NOMO-1 treated with DMSO at 0.1 percent for 48 hours (cell line): ENCODE results near the gene AK4.
"Not testable (repeated sequence)": the region's sequence is repeated elsewhere in the genome, so short reads cannot be mapped to it uniquely, and the experiment has no call there.

Experiments
- DNase-seq: peaks from one replicate; lab custom pipeline; 2025; ENCODE audit not compliant: unreplicated experiment; lab: John Stamatoyannopoulos, UW

AK4 gene

DNA sequence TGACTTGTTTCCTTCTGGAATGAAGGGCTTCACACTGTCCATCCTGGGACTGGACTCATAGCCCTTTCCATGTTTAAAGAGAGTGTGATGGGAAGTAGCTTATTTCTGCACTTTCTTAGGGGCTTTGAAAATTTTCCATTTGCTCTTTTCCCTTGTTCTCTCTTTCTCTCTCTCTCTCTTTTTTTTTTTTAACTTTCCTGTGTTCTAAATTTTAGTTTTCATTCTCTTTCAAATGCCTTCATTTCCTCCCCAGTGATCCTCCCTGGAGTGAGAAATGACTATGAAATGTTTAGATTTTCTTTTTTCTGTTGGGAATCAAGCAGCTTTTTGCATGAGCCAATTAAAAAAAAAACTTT is 2.1 kb downstream of the AK4 start:
- no peak for DNase-seq

DNA sequence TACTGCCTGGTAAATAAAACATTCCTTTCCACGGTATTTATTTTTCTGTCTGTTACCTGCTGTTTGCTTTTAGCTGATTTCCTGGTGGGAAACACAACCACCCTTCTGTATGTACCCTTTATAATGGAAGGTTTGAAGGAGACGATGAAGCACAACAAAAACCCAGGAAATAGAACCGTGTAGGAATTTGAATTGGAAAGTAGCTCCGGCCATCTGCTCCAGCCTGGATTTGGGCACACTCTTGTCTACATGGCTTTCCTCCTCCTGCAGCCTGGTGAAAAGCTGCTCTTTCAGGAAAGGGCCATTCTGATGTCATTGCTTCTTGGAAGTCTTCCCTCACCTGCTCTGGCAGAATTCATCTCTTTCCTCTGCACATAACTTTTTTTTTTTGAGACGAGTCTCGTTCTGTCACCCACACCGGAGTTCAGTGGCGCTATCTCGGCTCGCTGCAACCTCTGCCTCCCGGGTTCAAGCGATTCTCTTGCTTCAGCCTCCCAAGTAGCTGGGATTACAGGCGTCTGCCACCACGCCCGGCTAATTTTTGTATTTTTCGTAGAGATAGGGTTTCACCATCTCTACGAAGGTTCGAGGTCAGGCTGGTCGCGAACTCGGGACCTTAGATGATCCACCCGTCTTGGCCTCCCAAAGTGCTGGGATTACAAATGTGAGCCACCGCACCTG is 2.7 kb downstream of the AK4 start:
- no peak for DNase-seq

GRCh38 chr1:65151641-65152040 is 3.6 kb downstream of the AK4 start:
- DNase-seq: no peak

- DNase-seq: no peak
Observed at GRCh38 chr1:65153635-65154034, 5.6 kb downstream of the AK4 start.

DNA sequence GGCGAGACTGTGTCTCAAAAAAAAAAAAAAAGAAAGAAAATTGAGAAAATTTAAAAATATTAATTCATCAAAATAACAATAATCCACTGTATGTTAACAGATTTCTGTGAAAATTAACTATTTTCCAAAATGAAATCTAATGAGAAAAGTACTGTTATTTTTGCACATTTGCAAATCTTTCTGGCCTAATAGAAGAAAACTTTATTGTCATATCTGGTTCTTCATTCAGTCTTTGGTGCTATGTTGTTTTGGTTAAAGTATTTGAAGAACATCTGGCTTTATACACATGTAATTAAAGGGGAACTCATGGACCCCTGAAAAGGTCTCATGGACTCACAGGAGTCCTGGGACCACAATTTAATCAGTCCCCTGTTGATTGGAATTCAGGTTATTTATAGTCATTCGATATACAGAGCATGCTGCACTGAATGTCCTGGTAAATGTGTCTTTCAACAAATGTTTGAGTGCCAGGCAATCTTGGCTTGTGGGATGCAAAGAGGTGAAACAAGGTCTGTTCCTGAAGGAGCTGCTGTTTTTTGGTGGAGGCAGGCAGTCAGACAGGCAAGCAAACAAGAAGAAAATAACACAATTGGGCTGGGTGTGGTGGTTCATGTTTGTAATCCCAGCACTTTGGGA is 9.0 kb downstream of the AK4 start:
- no peak for DNase-seq

- DNase-seq: no peak
Observed at GRCh38 chr1:65157546-65157941, 9.5 kb downstream of the AK4 start.

DNA sequence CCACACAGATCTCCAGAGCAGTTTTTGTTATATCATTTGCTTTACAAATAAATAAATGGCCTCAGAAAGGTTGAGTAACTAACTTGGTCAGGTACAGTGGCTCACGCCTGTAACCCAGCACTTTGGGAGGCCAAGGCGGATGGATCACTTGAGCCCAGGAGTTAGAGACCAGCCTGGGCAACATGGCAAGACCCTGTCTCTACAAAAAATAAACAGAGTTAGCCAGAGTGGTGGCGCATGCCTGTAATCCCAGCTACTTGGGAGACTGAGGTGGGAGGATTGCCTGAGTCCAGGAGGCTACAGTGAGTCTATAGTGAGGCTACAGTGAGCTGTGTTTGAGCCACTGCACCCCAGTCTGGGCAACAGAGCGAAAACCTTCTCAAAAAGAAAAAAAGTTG is 11.3 kb downstream of the AK4 start:
- not testable (repeated sequence) for DNase-seq

- DNase-seq: no peak
Observed at GRCh38 chr1:65159801-65160523, 12.0 kb downstream of the AK4 start.

DNA sequence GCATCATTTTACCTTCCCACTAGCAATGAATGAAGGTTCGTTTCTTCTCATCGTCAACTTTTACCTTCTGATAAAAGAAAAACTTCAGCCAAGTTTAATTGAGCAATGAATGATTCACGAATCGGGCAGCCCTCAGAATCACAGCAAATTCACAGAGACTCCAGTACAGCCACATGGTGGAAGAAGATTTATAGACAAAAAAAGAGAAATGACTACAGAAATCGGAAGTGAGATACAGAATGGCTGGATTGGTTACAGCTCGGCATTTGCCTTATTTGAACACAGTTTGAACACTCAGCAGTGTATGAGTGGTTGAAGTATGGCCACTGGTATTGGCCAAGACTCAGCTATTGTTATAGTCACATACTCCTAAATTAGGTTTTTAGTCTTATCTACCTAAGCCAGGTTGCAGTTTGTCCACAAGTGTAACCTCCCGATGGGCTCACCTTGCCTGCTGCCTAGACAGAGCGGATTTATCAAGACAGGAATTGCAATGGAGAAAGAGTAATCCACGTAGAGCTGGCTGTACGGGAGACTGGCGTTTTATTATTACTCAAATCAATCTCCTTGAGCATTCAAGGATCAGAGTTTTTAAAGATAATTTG is 15.3 kb downstream of the AK4 start:
- DNase-seq: peak; percentile 80

- not testable (repeated sequence) for DNase-seq
Observed at GRCh38 chr1:65164101-65164500, 16.1 kb downstream of the AK4 start.

DNA sequence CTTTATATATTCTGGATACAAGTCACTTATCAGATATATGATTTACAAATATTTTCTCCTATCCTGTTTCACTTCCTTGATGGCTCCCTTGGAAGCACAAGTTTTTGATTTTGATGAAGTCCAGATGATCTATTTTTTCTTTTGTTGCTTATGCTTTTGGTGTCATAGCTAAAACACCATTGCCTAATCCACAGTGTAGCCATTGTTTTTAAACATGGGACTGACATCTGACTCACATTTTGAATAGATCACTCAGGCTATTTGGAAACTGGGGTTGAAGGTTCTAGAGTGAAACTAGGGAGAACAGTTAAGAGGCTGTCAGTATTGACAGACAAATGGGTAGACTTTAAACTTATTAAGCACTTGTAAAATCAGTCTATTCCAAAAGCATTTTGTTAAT is 16.6 kb downstream of the AK4 start:
- peak; percentile 40 for DNase-seq

DNA sequence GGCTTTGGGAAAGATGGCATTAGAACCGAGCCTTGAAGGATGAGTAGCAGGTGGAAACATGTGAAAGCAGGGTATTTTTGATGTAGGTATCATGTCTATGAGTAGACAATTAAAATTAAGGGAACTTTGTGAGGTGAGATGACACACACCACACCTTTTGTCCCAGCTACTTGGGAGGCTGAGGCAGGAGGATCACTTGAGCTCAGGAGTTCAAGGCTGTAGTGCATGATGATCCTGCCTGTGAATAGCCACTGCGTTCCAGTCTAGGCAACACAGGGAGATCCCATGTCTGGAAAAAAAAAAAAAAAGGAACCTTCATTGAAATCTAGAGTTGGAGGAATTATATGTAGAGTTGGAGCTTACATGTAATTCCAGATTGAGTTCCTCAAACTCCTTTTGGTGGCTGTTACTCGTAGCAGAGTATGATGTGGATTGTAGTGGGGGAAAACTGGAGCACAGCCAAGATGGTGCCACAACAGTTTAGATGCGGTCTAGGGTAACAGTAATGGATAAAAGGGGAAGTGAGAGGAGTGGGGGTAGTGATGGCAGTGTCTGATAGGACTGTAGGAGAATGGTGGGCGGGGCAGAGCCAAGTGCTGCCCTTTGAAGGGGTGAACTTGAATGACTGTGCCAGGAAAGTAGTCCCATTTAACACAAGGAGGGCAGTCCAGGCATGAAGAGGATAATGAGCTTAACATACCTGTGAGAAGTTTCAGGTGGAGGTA is 17.4 kb downstream of the AK4 start:
- peak; percentile 97 for DNase-seq

DNA sequence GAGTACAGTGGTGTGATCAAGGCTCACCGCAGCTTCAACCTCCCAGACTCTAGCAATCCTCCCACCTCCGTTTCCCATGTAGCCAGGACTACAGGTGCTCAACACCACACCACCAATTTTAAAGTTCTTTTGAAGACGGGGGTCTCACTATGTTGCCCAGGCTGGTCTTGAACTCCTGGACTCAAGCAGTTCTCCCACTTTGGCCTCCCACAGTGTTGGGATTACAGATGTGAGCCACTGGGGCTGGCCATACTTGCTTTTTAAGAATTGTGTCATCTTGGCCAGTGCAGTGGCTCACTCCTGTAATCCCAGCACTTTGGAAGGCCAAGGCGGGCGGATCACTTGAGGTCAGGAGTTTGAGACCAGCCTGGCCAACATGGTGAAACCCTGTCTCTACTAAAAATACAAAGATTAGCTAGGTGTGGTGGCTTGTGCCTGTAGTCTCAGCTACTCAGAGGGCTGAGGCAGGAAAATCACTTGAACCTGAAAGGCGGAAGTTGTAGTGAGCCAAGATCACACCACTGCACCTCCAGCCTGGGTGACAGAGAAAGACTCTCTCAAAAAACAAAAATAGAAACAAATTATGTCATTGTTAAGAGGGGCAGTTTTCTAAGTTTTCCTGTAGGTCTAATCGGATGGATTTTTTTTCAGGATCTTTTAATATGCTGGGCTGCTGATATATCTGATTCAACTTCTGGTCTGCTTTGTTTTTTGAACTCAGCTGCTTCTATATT is 18.7 kb downstream of the AK4 start:
- DNase-seq: peak; percentile 42

DNA sequence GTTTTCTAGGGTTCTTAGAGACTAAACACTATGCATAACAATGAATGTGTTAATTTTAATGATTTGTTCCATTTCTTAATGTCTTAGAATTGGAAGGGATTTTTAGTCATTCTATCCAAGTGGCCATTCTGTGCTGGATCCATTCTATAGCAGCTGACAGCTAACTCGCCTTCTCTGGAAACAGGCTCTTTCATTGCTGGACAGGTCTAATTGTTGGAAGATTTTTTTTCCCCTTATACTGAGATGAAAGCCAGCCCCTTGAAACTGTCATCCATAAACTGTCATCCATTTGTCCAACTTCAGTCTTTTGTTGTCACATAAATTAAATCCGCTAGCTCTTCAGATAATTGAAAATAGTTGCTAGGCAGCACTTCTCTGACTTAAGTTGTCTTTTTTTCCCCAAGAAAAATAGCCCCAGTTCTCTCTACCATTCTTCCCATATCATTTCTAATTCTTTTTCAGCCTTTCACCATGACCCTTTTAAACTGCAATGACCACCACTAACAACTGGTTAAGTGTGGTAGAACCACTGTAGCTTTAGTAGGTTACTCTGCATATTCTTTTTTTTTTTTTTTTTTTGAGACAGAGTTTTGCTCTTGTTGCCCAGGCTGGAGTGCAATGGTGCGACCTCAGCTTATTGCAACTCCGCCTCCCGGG is 19.7 kb downstream of the AK4 start:
- no peak for DNase-seq

DNA sequence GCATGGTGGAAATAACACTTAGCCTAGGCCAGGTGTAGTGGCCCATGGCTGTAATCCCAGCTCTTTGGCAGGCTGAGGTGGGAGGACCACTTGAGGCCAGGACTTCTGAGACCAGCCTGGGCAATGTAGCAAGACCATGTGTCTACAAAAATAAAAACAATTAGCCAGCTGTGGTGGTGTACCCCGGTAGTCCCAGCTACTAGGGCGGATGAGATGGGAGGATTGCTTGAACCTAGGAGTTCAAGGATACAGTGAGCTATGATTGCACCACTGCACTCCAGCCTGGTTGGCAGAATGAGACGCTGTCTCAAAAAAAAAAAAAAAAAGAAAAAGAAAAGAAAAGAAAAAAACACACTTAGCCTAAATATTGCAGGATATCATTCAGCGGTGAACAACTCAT is 20.9 kb downstream of the AK4 start:
- DNase-seq: no peak

DNA sequence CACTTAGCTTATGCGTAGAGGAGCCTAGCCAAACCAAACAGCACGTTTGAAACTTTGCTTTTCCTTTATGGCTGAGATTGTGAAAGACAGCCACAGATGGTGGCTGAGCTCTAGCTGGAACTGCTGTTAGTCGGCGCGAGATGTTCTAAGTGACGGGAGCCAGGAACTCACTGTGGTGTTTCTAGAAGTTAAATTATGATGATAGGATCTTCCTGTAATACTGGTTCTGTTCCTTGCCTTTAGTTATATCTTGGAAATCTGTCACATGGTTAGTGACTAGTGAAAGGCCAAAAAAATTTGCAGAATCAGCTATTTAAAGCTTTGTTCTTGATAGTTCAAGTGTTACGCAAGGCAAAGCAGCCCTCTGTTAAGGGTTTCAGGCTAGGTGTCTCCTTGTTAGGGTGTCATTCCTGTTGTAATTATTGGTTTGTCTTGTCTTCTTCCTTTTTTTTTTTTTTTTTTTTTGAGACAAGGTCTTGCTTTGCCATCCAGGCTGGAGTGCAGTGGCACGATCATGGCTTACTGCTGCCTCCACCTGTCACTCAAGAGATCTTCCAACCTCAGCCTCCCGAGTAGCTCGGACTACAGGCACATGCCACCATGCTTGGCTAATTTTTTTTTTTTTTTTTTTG is 22.6 kb downstream of the AK4 start:
- peak; percentile 89 for DNase-seq

DNA sequence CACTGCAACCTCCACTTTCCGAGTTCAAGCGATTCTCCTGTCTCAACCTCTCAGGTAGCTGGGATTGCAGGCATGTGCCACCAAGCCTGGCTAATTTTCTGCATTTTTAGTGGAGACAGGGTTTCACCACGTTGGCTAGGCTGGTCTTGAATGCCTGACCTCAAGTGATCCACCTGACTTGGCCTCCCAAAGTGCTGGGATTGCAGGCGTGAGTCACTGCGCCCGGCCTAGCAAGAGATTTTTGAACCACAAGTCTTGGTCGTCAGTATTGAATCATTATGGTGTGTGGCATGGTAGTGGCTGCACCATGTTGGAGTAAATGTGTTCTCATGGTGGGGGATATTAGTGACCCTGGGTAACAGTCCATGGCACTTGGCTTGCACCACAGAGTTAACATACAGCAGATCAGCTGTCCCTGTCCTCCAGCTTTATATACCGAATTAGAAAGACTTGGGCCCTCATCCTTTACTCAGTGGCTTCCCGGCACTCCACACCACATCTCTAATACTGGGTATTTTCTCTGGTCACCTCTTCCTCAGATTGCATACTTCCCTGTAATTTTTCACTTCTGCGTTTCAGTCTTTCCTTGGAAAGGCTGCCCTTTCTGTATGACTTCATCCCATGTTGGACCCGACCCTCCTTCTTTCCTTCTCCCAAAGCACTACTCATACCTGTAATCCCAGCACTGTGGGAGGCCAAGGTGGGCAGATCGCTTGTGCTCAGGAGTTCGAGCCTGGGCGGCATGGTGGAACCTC is 25.1 kb downstream of the AK4 start:
- no peak for DNase-seq

DNA sequence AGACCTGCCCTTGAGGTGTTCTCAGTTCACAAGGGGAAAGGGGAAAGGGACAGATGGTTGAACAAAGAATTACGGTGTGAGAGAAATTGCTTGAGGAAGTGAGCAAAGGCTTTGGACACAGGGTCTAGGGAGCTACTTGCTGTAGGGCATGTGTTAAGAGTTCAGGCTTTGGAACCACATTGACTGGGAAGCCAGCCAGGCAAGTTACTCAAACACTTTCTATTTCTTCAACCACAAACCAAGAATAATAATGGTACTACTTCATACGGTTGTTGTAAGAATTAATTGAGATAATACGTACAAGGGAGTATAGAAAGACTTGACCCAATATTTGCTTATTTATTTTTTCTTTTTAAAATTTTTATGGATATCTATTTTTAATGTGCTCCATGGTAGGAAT is 26.6 kb downstream of the AK4 start:
- peak; percentile 95 for DNase-seq
